Vagina (tissue), 2 donors: Measurements from ENCODE around the gene LANCL2. TPM values are rescaled to one million over a fixed set of nuclear protein-coding genes. Genes with fewer than 3 reads are reported as not detected.

ENCODE experiments used
- DNase-seq, 2 donors: peaks; one replicate each; pipeline ENCODE4 v3.0.0-alpha.2; 2017; ENCODE audit errors: extremely low spot score in 2 of 2
- H3K27ac ChIP-seq: fragments of 200-600 bp; sonication (generic); one replicate; pipeline ENCODE4 v1.5.1; 2019
- H3K27me3 ChIP-seq: fragments of 200-600 bp; sonication (generic); one replicate; pipeline ENCODE4 v1.5.1; 2019
- H3K36me3 ChIP-seq, 2 donors: fragments of 200-600 bp; sonication (generic); one replicate each; pipeline ENCODE4 v1.5.1; 2017 to 2019
- H3K4me1 ChIP-seq: fragments of 200-600 bp; sonication (generic); one replicate; pipeline ENCODE4 v1.5.1; 2019
- H3K4me3 ChIP-seq, 2 donors: fragments of 200-600 bp; sonication (generic); 1 replicate in 1 of 2; 2 replicates in 1 of 2; pipeline ENCODE4 v1.5.1; 2016 to 2019
- H3K9me3 ChIP-seq: fragments of 200-600 bp; sonication (generic); one replicate; pipeline ENCODE4 v1.5.1; 2019
- CTCF ChIP-seq, 3 experiments: fragments of 450-650 bp in 2 of 3; fragments of 200-600 bp in 1 of 3; sonication (generic) in 1 of 3; IDR thresholded peaks; one replicate each; pipeline ENCODE4 v1.5.1; 2017 to 2019; ENCODE audit warnings: antibody characterized with exemption in 3 of 3, mild to moderate bottlenecking in 2 of 3, moderate library complexity in 2 of 3
- POLR2A ChIP-seq, 2 donors: fragments of 450-650 bp; IDR thresholded peaks; one replicate each; pipeline ENCODE4 v1.6.1; 2017; ENCODE audit warnings: antibody characterized with exemption in 2 of 2, mild to moderate bottlenecking in 2 of 2, moderate library complexity in 2 of 2
- POLR2AphosphoS5 ChIP-seq, 2 donors: sonication (generic); formaldehyde crosslinking; IDR thresholded peaks; one replicate each; pipeline ENCODE4 v1.9.0; 2017; ENCODE audit warnings: antibody characterized with exemption in 2 of 2, mild to moderate bottlenecking in 2 of 2, low read depth in 1 of 2; ENCODE audit not compliant: insufficient read depth in 1 of 2
- intact Hi-C: fragments of 100-400 bp; cut with DNase I; formaldehyde crosslinking; loops from one replicate; pipeline ENCODE4 v1.15.1; 2023
- total RNA-seq: library from RNA; depleted of rRNA; stranded (reverse); fragments of >200 nt; gene quantifications from one replicate; pipeline ENCODE4 v1.2.3, GENCODE V29; 2016

LANCL2 gene
- total RNA-seq, 1 donor from 2014 or later: 7.6 TPM

GRCh38 chr7:55449992-55450535 lies 84.9 kb downstream of the LANCL2 start:
- no peaks in the 10 kb centered on the region for H3K9me3 ChIP-seq
- H3K4me1 ChIP-seq: no peaks in the 10 kb centered on the region
- no peak overlapping the region for H3K4me3 ChIP-seq
- no peaks in the 10 kb centered on the region for H3K27me3 ChIP-seq
- H3K27ac ChIP-seq: no peak overlapping the region
- peak; percentile 58 to 61 for DNase-seq
- no peaks in the 10 kb centered on the region for H3K36me3 ChIP-seq
- intact Hi-C loops: no loop called here
- TF ChIP-seq POLR2A (IDR thresholded peaks at IDR 0.05) (no peak), CTCF (IDR thresholded peaks at IDR 0.05) (no peak), POLR2AphosphoS5 (IDR thresholded peaks at IDR 0.05; ENCODE audit: insufficient read depth in 1 of 2, low read depth in 1 of 2) (no peak)

GRCh38 chr7:55452971-55453370 lies 87.8 kb downstream of the LANCL2 start:
- H3K27ac ChIP-seq: no peak overlapping the region
- H3K36me3 ChIP-seq: no peaks in the 10 kb centered on the region
- TF ChIP-seq POLR2A (IDR thresholded peaks at IDR 0.05) (no peak), CTCF (IDR thresholded peaks at IDR 0.05) (no peak), POLR2AphosphoS5 (IDR thresholded peaks at IDR 0.05; ENCODE audit: insufficient read depth in 1 of 2, low read depth in 1 of 2) (no peak)
- no peak overlapping the region for H3K4me3 ChIP-seq
- H3K27me3 ChIP-seq: no peaks in the 10 kb centered on the region
- intact Hi-C loops: no loop called here
- H3K4me1 ChIP-seq: no peaks in the 10 kb centered on the region
- H3K9me3 ChIP-seq: no peaks in the 10 kb centered on the region
- no peak for DNase-seq

GRCh38 chr7:55457801-55458200 lies 92.7 kb downstream of the LANCL2 start:
- Histone ChIP-seq H3K27me3 (no peaks in the 10 kb centered on the region), H3K4me1 (no peaks in the 10 kb centered on the region), H3K9me3 (no peaks in the 10 kb centered on the region), H3K36me3 (no peaks in the 10 kb centered on the region), H3K27ac (no peak overlapping the region), H3K4me3 (no peak overlapping the region)
- intact Hi-C loops: no loop called here
- no peak for DNase-seq
- TF ChIP-seq CTCF (IDR thresholded peaks at IDR 0.05) (no peak), POLR2A (IDR thresholded peaks at IDR 0.05) (no peak), POLR2AphosphoS5 (IDR thresholded peaks at IDR 0.05; ENCODE audit: insufficient read depth in 1 of 2, low read depth in 1 of 2) (no peak)

- H3K36me3 ChIP-seq: no peaks in the 10 kb centered on the region
- H3K9me3 ChIP-seq: no peaks in the 10 kb centered on the region
- TF ChIP-seq CTCF (IDR thresholded peaks at IDR 0.05): no peak
- no peak for TF ChIP-seq POLR2A (IDR thresholded peaks at IDR 0.05)
- no peak for TF ChIP-seq POLR2AphosphoS5 (IDR thresholded peaks at IDR 0.05; ENCODE audit: insufficient read depth in 1 of 2, low read depth in 1 of 2)
- H3K27ac ChIP-seq: no peak overlapping the region
- no peaks in the 10 kb centered on the region for H3K27me3 ChIP-seq
- H3K4me1 ChIP-seq: no peaks in the 10 kb centered on the region
- DNase-seq: no peak
- intact Hi-C loops: no loop called here
- no peak overlapping the region for H3K4me3 ChIP-seq
Measured at GRCh38 chr7:55458351-55458750, 93.2 kb downstream of the LANCL2 start.

- peaks cover 0 to 17% of the 10 kb centered on the region in 2 donors for H3K36me3 ChIP-seq
- H3K27me3 ChIP-seq: no peaks in the 10 kb centered on the region
- no peak overlapping the region for H3K4me3 ChIP-seq
- no peak for TF ChIP-seq POLR2A (IDR thresholded peaks at IDR 0.05)
- TF ChIP-seq POLR2AphosphoS5 (IDR thresholded peaks at IDR 0.05; ENCODE audit: insufficient read depth in 1 of 2, low read depth in 1 of 2): no peak
- no peak for TF ChIP-seq CTCF (IDR thresholded peaks at IDR 0.05)
- intact Hi-C loops: no loop called here
- no peaks in the 10 kb centered on the region for H3K9me3 ChIP-seq
- no peaks in the 10 kb centered on the region for H3K4me1 ChIP-seq
- DNase-seq: peak in 1 of 2 donors; percentile 80
- no peak overlapping the region for H3K27ac ChIP-seq
Measured at GRCh38 chr7:55463686-55464262, 98.6 kb downstream of the LANCL2 start.
